NCI-H2107 treated with DMSO at 0.1 percent for 48 hours (cell line): ENCODE results near the gene DDX51.
A peak's percentile ranks its signal among the peaks of the same experiment; 100 is the strongest.
"Not testable (repeated sequence)": the region's sequence is repeated elsewhere in the genome, so short reads cannot be mapped to it uniquely, and the experiment has no call there.

Source experiments
- DNase-seq: peaks from one replicate; lab custom pipeline; 2025; ENCODE audit not compliant: unreplicated experiment; lab: John Stamatoyannopoulos, UW

The DDX51 gene

GRCh38 chr12:132121283-132121682, 22.8 kb downstream of the DDX51 start:
- DNase-seq: no peak

- no peak for DNase-seq
Measured at GRCh38 chr12:132118876-132119275, 25.2 kb downstream of the DDX51 start.

GRCh38 chr12:132117558-132117875, 26.6 kb downstream of the DDX51 start:
- DNase-seq: no peak

GRCh38 chr12:132116709-132117557, 27.2 kb downstream of the DDX51 start:
- no peak for DNase-seq

- DNase-seq: no peak
Measured at GRCh38 chr12:132115500-132115899, 28.6 kb downstream of the DDX51 start.

- no peak for DNase-seq
Measured at GRCh38 chr12:132114667-132115066, 29.5 kb downstream of the DDX51 start.

GRCh38 chr12:132111654-132112304, 32.3 kb downstream of the DDX51 start:
- DNase-seq: no peak

GRCh38 chr12:132110677-132111076, 33.4 kb downstream of the DDX51 start:
- DNase-seq: no peak

- DNase-seq: no peak
Measured at GRCh38 chr12:132109741-132110140, 34.4 kb downstream of the DDX51 start.

- peak; percentile 36 for DNase-seq
Measured at GRCh38 chr12:132108211-132108832, 35.8 kb downstream of the DDX51 start.

- no peak for DNase-seq
Measured at GRCh38 chr12:132106921-132107320, 37.2 kb downstream of the DDX51 start.

GRCh38 chr12:132105467-132105866, 38.7 kb downstream of the DDX51 start:
- DNase-seq: no peak

GRCh38 chr12:132103542-132104308, 40.4 kb downstream of the DDX51 start:
- no peak for DNase-seq

GRCh38 chr12:132103072-132103471, 41.0 kb downstream of the DDX51 start:
- not testable (repeated sequence) for DNase-seq

- no peak for DNase-seq
Measured at GRCh38 chr12:132102297-132102696, 41.8 kb downstream of the DDX51 start.

GRCh38 chr12:132100306-132101065, 43.6 kb downstream of the DDX51 start:
- no peak for DNase-seq

GRCh38 chr12:132099739-132100138, 44.4 kb downstream of the DDX51 start:
- DNase-seq: no peak

GRCh38 chr12:132095520-132096409, 48.4 kb downstream of the DDX51 start:
- no peak for DNase-seq

- no peak for DNase-seq
Measured at GRCh38 chr12:132094269-132094891, 49.7 kb downstream of the DDX51 start.
